MM.1S (cell line): ENCODE data around the gene RAVER1.
A peak's percentile ranks its signal among the peaks of the same experiment; 100 is the strongest.

ENCODE experiments used
- DNase-seq: peaks from one replicate; pipeline ENCODE4 v3.0.0-alpha.2; 2015
- H2AFZ ChIP-seq: fragments of 300-600 bp; sonication (generic); 2 replicates; pipeline ENCODE4 v1.6.0; 2016; ENCODE audit warnings: antibody characterized with exemption, low read length
- H3F3A ChIP-seq: fragments of 300-600 bp; sonication (generic); 2 replicates; pipeline ENCODE4 v1.6.1; 2016; ENCODE audit warnings: mild to moderate bottlenecking, antibody characterized with exemption, low read length, moderate library complexity, mixed read lengths; ENCODE audit not compliant: insufficient read depth
- H3K27ac ChIP-seq: fragments of 300-600 bp; sonication (generic); 2 replicates; pipeline ENCODE4 v1.5.1; 2016; ENCODE audit warnings: mild to moderate bottlenecking, low read length
- H3K27me3 ChIP-seq: fragments of 300-600 bp; sonication (generic); replicated peaks from 2 replicates; pipeline ENCODE4 v1.6.0; 2016; ENCODE audit warnings: low read length; ENCODE audit not compliant: insufficient read depth
- H3K36me3 ChIP-seq: fragments of 300-600 bp; sonication (generic); replicated peaks from 2 replicates; pipeline ENCODE4 v1.6.1; 2016; ENCODE audit warnings: mild to moderate bottlenecking, low read length, mixed read lengths; ENCODE audit not compliant: insufficient read depth
- H3K4me1 ChIP-seq: fragments of 300-600 bp; sonication (generic); 2 replicates; pipeline ENCODE4 v1.6.1; 2016; ENCODE audit warnings: low read length, mixed read lengths
- H3K4me2 ChIP-seq: fragments of 300-600 bp; sonication (generic); 2 replicates; pipeline ENCODE4 v1.6.0; 2016; ENCODE audit warnings: low read depth, low read length
- H3K4me3 ChIP-seq: fragments of 300-600 bp; sonication (generic); 2 replicates; pipeline ENCODE4 v1.5.1; 2016; ENCODE audit warnings: low read length, mixed read lengths
- H3K79me2 ChIP-seq: fragments of 300-600 bp; sonication (generic); 2 replicates; pipeline ENCODE4 v1.6.1; 2016; ENCODE audit warnings: mixed run types, low read length, mixed read lengths
- H3K9ac ChIP-seq: fragments of 300-600 bp; sonication (generic); 2 replicates; pipeline ENCODE4 v1.6.1; 2016; ENCODE audit warnings: low read length, mixed read lengths
- H3K9me2 ChIP-seq: fragments of 300-600 bp; sonication (generic); replicated peaks from 2 replicates; pipeline ENCODE4 v1.6.1; 2016; ENCODE audit warnings: mild to moderate bottlenecking, low read length, mixed read lengths; ENCODE audit not compliant: insufficient read depth
- H3K9me3 ChIP-seq: fragments of 300-600 bp; sonication (generic); replicated peaks from 2 replicates; pipeline ENCODE4 v1.6.1; 2016; ENCODE audit warnings: mild to moderate bottlenecking, low read length, mixed read lengths; ENCODE audit not compliant: insufficient read depth
- H4K20me1 ChIP-seq: fragments of 300-600 bp; sonication (generic); 2 replicates; pipeline ENCODE4 v1.6.1; 2016; ENCODE audit warnings: mild to moderate bottlenecking, low read length, moderate library complexity, mixed read lengths; ENCODE audit not compliant: insufficient read depth
- EZH2 ChIP-seq: fragments of 300-600 bp; sonication (generic); optimal IDR thresholded peaks from 2 replicates; pipeline ENCODE3; 2017; ENCODE audit warnings: low read depth, mild to moderate bottlenecking, antibody characterized with exemption, low read length, mixed read lengths
- EZH2phosphoT487 ChIP-seq: fragments of 300-600 bp; sonication (generic); IDR thresholded peaks from 2 replicates; pipeline ENCODE4 v1.6.1; 2018; ENCODE audit warnings: antibody characterized with exemption, low read length
- TF ChIP-seq, protein P1 (sequence below): fragments of 300-600 bp; sonication (generic); IDR thresholded peaks from 2 replicates; pipeline ENCODE4 v1.5.1; 2016; ENCODE audit warnings: antibody characterized with exemption, low read length, mixed read lengths

RAVER1 gene

DNA sequence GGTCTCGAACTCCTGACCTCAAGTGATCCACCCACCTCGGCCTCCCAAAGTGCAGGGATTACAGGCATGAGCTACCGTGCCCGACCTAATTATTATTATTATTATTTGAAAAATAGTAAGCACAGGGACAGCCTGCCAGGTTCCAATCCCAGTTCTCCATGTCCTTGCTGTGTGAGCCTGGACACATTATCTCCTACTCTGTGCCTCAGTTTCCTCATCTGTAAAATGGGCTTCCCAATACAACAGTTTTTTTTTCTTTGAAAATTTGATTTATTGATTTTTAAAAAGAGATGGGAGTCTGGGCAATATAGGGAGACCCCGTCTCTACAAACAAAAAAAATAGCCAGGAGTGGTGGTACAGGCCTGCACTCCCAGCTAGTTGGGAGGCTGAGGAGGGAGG is 27.0 kb downstream of the RAVER1 start:
- no peak for TF ChIP-seq EZH2
- no peak for TF ChIP-seq EZH2phosphoT487
- TF ChIP-seq, protein P1, sequence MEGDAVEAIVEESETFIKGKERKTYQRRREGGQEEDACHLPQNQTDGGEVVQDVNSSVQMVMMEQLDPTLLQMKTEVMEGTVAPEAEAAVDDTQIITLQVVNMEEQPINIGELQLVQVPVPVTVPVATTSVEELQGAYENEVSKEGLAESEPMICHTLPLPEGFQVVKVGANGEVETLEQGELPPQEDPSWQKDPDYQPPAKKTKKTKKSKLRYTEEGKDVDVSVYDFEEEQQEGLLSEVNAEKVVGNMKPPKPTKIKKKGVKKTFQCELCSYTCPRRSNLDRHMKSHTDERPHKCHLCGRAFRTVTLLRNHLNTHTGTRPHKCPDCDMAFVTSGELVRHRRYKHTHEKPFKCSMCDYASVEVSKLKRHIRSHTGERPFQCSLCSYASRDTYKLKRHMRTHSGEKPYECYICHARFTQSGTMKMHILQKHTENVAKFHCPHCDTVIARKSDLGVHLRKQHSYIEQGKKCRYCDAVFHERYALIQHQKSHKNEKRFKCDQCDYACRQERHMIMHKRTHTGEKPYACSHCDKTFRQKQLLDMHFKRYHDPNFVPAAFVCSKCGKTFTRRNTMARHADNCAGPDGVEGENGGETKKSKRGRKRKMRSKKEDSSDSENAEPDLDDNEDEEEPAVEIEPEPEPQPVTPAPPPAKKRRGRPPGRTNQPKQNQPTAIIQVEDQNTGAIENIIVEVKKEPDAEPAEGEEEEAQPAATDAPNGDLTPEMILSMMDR: no peak

DNA sequence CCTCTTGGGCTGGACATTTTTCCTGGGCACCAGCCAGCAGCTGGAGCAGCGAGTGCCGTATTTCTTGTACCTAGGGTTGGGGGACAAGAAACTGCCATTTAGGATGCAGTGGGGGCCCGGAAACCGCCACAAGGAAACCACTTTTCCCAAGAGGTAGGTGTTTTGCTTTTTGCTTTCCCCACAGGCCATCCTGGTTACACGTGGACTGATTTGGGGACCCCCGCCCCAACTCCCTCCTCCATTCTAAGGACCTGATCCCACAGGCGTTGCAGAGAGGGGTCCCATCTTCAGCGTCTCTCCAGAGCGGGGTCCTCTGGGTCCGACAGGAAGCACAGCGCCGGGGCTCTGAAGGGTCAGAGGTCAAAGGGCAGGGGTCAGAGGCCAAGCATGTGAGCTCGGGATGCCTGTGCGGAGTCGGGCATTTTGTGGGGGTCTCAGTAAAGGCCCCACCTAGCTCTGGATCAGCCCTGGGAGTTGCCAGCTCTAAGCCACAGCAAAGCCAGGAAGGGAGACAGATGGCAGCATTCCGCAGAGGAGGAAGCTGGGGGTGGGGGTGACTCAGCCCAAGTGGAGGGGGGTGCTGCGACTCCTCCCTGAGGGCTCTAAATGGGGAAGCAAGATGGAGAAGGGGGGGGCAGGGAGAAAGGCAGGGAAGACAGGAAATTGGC is 28.1 kb downstream of the RAVER1 start:
- H3K36me3 ChIP-seq: no peaks in the 10 kb centered on the region
- no peaks in the 10 kb centered on the region for H4K20me1 ChIP-seq
- H3K27ac ChIP-seq: no peak overlapping the region
- H3K4me3 ChIP-seq: no peak overlapping the region
- no peaks in the 10 kb centered on the region for H3F3A ChIP-seq
- no peak for TF ChIP-seq EZH2phosphoT487
- TF ChIP-seq, protein P1: no peak
- no peak for TF ChIP-seq EZH2
- DNase-seq: no peak
- H3K9me3 ChIP-seq: no peaks in the 10 kb centered on the region
- H3K4me2 ChIP-seq: no peak overlapping the region
- H3K9me2 ChIP-seq: no peaks in the 10 kb centered on the region
- no peaks in the 10 kb centered on the region for H3K4me1 ChIP-seq
- H3K27me3 ChIP-seq: no peaks in the 10 kb centered on the region
- H3K9ac ChIP-seq: no peak overlapping the region
- no peak overlapping the region for H2AFZ ChIP-seq
- no peaks in the 10 kb centered on the region for H3K79me2 ChIP-seq

More for the DNA sequence above, 27.0 kb downstream of the RAVER1 start:
- no peak overlapping the region for H3K4me2 ChIP-seq
- no peak overlapping the region for H2AFZ ChIP-seq
- H3K79me2 ChIP-seq: no peaks in the 10 kb centered on the region
- H3K4me3 ChIP-seq: no peak overlapping the region
- no peaks in the 10 kb centered on the region for H4K20me1 ChIP-seq
- no peak for DNase-seq
- H3F3A ChIP-seq: no peaks in the 10 kb centered on the region
- H3K9me3 ChIP-seq: no peaks in the 10 kb centered on the region
- H3K27me3 ChIP-seq: no peaks in the 10 kb centered on the region
- no peak overlapping the region for H3K27ac ChIP-seq
- H3K9ac ChIP-seq: no peak overlapping the region
- no peaks in the 10 kb centered on the region for H3K36me3 ChIP-seq
- H3K4me1 ChIP-seq: no peaks in the 10 kb centered on the region
- no peaks in the 10 kb centered on the region for H3K9me2 ChIP-seq

DNA sequence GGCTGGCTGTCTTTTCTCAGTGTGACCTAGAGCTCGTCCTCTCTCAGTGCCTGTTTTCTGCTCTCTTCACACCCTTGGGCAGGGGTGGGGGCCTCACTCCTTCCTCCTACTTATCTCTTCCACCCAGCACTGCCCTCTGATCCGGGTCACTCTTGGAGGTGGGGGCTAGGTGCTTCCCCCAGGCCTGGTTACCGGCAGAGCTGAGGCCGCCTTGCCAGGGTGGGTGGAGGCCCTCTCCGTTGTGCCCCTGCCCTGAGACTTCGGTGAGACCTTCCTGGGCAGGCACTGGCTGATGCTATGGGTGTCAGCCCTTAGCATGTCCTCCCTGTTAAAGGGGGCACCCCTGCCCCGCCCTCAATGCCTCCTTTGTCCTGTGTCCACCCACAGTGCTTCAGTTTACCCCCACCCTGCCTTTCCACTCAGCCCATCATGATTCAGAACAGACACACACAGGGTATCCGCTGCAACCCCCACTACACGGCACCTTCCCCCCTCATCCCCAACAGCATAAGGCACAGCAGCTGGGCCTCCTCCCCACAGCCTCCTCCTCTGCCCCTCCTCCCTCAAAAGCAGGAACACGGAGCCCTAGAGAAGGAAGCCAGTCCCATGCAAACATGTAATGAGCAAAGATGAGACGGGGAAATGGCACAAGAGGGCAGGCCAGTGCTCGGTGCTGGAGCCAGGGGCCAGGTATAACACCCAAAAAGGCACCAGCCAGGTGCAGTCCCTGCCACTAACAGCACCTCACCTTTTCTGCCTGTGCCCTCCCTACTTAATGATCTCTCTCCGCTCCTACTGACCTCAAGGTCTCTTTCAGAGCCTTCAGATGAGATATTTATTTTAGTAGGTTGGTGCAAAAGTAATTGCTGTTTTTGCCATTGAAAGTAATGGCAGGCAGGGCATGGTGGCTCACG is 33.5 kb downstream of the RAVER1 start:
- H3K27me3 ChIP-seq: peaks cover 5% of the 10 kb centered on the region; the same call in 1 of the 2 replicates
- no peaks in the 10 kb centered on the region for H3F3A ChIP-seq
- no peaks in the 10 kb centered on the region for H4K20me1 ChIP-seq
- H2AFZ ChIP-seq: 0 out of 2 replicates have a peak overlapping the region, but pooled peaks have one; percentile 19
- DNase-seq: no peak
- H3K4me1 ChIP-seq: peaks cover 5% of the 10 kb centered on the region; the same call in 1 of the 2 replicates
- H3K9me2 ChIP-seq: no peaks in the 10 kb centered on the region
- no peak overlapping the region for H3K9ac ChIP-seq
- H3K27ac ChIP-seq: no peak overlapping the region
- no peaks in the 10 kb centered on the region for H3K79me2 ChIP-seq
- no peaks in the 10 kb centered on the region for H3K9me3 ChIP-seq
- no peak overlapping the region for H3K4me3 ChIP-seq
- no peak overlapping the region for H3K4me2 ChIP-seq
- TF ChIP-seq EZH2phosphoT487 (no peak), EZH2 (no peak)
- TF ChIP-seq, protein P1: no peak
- H3K36me3 ChIP-seq: no peaks in the 10 kb centered on the region
